ENCODE measurements around the gene THAP11. TPM values are rescaled to one million over a fixed set of nuclear protein-coding genes. Genes with fewer than 3 reads are reported as not detected.
A peak's percentile ranks its signal among the peaks of the same experiment; 100 is the strongest.

THAP11 gene
- total and polyA plus RNA-seq, 4 donors: 9.6 to 31.1 (median 24.6) TPM

DNA sequence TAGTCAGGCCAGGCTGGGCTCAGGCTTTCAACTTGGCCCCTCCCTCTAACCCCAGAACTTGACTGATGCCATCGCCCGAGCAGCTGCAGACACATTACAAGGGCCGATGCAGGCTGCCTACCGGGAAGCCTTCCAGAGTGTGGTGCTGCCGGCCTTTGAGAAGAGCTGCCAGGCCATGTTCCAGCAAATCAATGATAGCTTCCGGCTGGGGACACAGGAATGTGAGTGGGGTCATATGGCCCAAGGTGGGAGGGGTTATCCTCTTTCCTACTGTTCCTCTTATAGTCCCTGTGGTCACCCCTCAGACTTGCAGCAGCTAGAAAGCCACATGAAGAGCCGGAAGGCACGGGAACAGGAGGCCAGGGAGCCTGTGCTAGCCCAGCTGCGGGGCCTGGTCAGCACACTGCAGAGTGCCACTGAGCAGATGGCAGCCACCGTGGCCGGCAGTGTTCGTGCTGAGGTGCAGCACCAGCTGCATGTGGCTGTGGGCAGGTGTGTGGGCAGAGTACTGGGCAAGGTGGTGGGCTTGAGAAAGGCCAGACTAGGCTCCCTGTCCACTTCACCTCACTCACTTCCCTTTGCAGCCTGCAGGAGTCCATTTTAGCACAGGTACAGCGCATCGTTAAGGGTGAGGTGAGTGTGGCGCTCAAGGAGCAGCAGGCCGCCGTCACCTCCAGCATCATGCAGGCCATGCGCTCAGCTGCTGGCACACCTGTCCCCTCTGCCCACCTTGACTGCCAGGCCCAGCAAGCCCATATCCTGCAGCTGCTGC is 40.4 kb downstream of the THAP11 start:
- TF ChIP-seq, protein P1, sequence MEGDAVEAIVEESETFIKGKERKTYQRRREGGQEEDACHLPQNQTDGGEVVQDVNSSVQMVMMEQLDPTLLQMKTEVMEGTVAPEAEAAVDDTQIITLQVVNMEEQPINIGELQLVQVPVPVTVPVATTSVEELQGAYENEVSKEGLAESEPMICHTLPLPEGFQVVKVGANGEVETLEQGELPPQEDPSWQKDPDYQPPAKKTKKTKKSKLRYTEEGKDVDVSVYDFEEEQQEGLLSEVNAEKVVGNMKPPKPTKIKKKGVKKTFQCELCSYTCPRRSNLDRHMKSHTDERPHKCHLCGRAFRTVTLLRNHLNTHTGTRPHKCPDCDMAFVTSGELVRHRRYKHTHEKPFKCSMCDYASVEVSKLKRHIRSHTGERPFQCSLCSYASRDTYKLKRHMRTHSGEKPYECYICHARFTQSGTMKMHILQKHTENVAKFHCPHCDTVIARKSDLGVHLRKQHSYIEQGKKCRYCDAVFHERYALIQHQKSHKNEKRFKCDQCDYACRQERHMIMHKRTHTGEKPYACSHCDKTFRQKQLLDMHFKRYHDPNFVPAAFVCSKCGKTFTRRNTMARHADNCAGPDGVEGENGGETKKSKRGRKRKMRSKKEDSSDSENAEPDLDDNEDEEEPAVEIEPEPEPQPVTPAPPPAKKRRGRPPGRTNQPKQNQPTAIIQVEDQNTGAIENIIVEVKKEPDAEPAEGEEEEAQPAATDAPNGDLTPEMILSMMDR (IDR thresholded peaks at IDR 0.05; ENCODE audit: control extremely low read depth, extremely low read depth): no peak
- Histone ChIP-seq H3K27ac (ENCODE audit: low read depth in 1 of 2, low read length in 1 of 2) (peak overlapping the region in 1 of 2 donors; percentile 63), H3K27me3 (ENCODE audit: control insufficient read depth in 3 of 3, insufficient read depth in 3 of 3, low read length in 2 of 3) (no peaks in the 10 kb centered on the region), H3K9me3 (ENCODE audit: control insufficient read depth in 4 of 4, insufficient read depth in 3 of 4, low read length in 3 of 4) (no peaks in the 10 kb centered on the region), H3K36me3 (ENCODE audit: control insufficient read depth in 4 of 4, insufficient read depth in 4 of 4, low read length in 4 of 4) (peaks cover 10 to 70% (median 53%) of the 10 kb centered on the region in 4 donors), H3K4me3 (no peak overlapping the region), H3K9ac (ENCODE audit: insufficient read depth in 1 of 2, low read length in 2 of 2) (no peak overlapping the region), H3K4me1 (ENCODE audit: control insufficient read depth in 5 of 5, insufficient read depth in 5 of 5, low read length in 5 of 5) (peaks cover 0 to 11% (median 3%) of the 10 kb centered on the region in 5 donors)
- DNase-seq (no peak), ATAC-seq (ENCODE audit: insufficient read depth, low FRiP score) (no peak)
- WGBS, 2 donors: 79 to 86% methylated on average over 18 of the region's 18 CpGs

GRCh38 chr16:67883146-67883871 is 41.2 kb downstream of the THAP11 start:
- H3K4me1 ChIP-seq (ENCODE audit: control insufficient read depth in 5 of 5, insufficient read depth in 5 of 5, low read length in 5 of 5): peaks cover 0 to 11% (median 3%) of the 10 kb centered on the region in 5 donors
- DNase-seq (no peak), ATAC-seq (ENCODE audit: insufficient read depth, low FRiP score) (no peak)
- no peak overlapping the region for H3K9ac ChIP-seq (ENCODE audit: insufficient read depth in 1 of 2, low read length in 2 of 2)
- peak overlapping the region in 1 of 2 donors; percentile 18 for H3K27ac ChIP-seq (ENCODE audit: low read depth in 1 of 2, low read length in 1 of 2)
- no peaks in the 10 kb centered on the region for H3K9me3 ChIP-seq (ENCODE audit: control insufficient read depth in 4 of 4, insufficient read depth in 3 of 4, low read length in 3 of 4)
- H3K36me3 ChIP-seq (ENCODE audit: control insufficient read depth in 4 of 4, insufficient read depth in 4 of 4, low read length in 4 of 4): peaks cover 10 to 63% (median 46%) of the 10 kb centered on the region in 4 donors
- no peaks in the 10 kb centered on the region for H3K27me3 ChIP-seq (ENCODE audit: control insufficient read depth in 3 of 3, insufficient read depth in 3 of 3, low read length in 2 of 3)
- WGBS, 2 donors: 74 to 90% methylated on average over 6 of the region's 6 CpGs
- no peak overlapping the region for H3K4me3 ChIP-seq
- TF ChIP-seq, protein P1 (IDR thresholded peaks at IDR 0.05; ENCODE audit: control extremely low read depth, extremely low read depth): no peak

DNA sequence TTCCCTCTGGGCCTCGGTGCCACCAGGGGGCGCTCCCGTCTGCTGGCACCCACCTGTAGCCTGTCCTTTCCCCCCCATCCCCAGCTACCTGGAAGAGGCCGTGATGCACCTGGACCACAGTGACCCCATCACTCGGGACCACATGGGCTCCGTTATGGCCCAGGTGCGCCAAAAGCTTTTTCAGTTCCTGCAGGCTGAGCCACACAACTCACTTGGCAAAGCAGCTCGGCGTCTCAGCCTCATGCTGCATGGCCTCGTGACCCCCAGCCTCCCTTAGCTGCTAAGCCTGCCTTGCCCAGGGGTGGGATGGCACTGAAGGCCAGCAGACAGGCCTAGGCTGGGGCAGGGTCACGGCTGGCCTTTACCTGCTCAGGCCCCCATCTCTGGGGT is 41.7 kb downstream of the THAP11 start:
- H3K4me1 ChIP-seq (ENCODE audit: control insufficient read depth in 5 of 5, insufficient read depth in 5 of 5, low read length in 5 of 5): peaks cover 0 to 11% (median 3%) of the 10 kb centered on the region in 5 donors
- TF ChIP-seq, protein P1 (IDR thresholded peaks at IDR 0.05; ENCODE audit: control extremely low read depth, extremely low read depth): peak; percentile 68
- no peak overlapping the region for H3K9ac ChIP-seq (ENCODE audit: insufficient read depth in 1 of 2, low read length in 2 of 2)
- H3K4me3 ChIP-seq: no peak overlapping the region
- H3K27me3 ChIP-seq (ENCODE audit: control insufficient read depth in 3 of 3, insufficient read depth in 3 of 3, low read length in 2 of 3): no peaks in the 10 kb centered on the region
- H3K36me3 ChIP-seq (ENCODE audit: control insufficient read depth in 4 of 4, insufficient read depth in 4 of 4, low read length in 4 of 4): peaks cover 10 to 57% (median 40%) of the 10 kb centered on the region in 4 donors
- peak overlapping the region; percentile 2 to 49 for H3K27ac ChIP-seq (ENCODE audit: low read depth in 1 of 2, low read length in 1 of 2)
- ATAC-seq (ENCODE audit: insufficient read depth, low FRiP score) (peak; percentile 77), DNase-seq (peak; percentile 22 to 59 (median 41))
- 61 to 64% methylated on average over 11 of the region's 11 CpGs for WGBS, 2 donors
- H3K9me3 ChIP-seq (ENCODE audit: control insufficient read depth in 4 of 4, insufficient read depth in 3 of 4, low read length in 3 of 4): no peaks in the 10 kb centered on the region

Data from lung (tissue), 12 donors.